Effector memory CD8-positive, alpha-beta T cell (primary cell): ENCODE results near the gene ACAD8.

Source experiments
- ATAC-seq: fragments of 150-1000 bp; cut with Tn5 transposase; replicated peaks from 2 replicates; pipeline ENCODE4 v1.10.0; 2021; ENCODE audit warnings: mild to moderate bottlenecking, moderate library complexity
- DNase-seq, 3 experiments: peaks; one replicate each; pipeline ENCODE4 v3.0.0; 2021
- H3K27ac Mint-ChIP-seq, 2 donors: one replicate each; pipeline ENCODE4 v1.8.0; 2022; ENCODE audit warnings: mild to moderate bottlenecking in 2 of 2, mixed read lengths in 2 of 2, moderate library complexity in 2 of 2
- H3K27me3 Mint-ChIP-seq, 2 donors: one replicate each; pipeline ENCODE4 v1.8.0; 2022; ENCODE audit warnings: mixed read lengths in 2 of 2
- H3K36me3 Mint-ChIP-seq: one replicate; pipeline ENCODE4 v1.8.0; 2022; ENCODE audit warnings: mild to moderate bottlenecking, moderate library complexity, mixed read lengths; ENCODE audit not compliant: insufficient read depth
- H3K4me1 Mint-ChIP-seq, 2 donors: one replicate each; pipeline ENCODE4 v1.8.0; 2022; ENCODE audit warnings: low read depth in 2 of 2, mixed read lengths in 2 of 2
- H3K4me3 Mint-ChIP-seq, 2 donors: one replicate each; pipeline ENCODE4 v1.8.0; 2022; ENCODE audit warnings: mild to moderate bottlenecking in 2 of 2, mixed read lengths in 2 of 2, moderate library complexity in 2 of 2
- H3K9me3 Mint-ChIP-seq, 2 donors: one replicate each; pipeline ENCODE4 v1.8.0; 2022; ENCODE audit warnings: mixed read lengths in 2 of 2

Gene ACAD8

GRCh38 chr11:134293119-134294113 lies 40.0 kb downstream of the ACAD8 start:
- no peaks in the 10 kb centered on the region for H3K36me3 Mint-ChIP-seq
- peaks cover 0 to 11% of the 10 kb centered on the region in 2 donors for H3K27me3 Mint-ChIP-seq
- no peaks in the 10 kb centered on the region for H3K9me3 Mint-ChIP-seq
- H3K4me3 Mint-ChIP-seq: no peak overlapping the region
- no peak overlapping the region for H3K27ac Mint-ChIP-seq
- ATAC-seq (no peak), DNase-seq (no peak)
- H3K4me1 Mint-ChIP-seq: no peaks in the 10 kb centered on the region

GRCh38 chr11:134294664-134295063 lies 41.3 kb downstream of the ACAD8 start:
- Mint-ChIP-seq H3K27me3 (peaks cover 0 to 10% of the 10 kb centered on the region in 2 donors), H3K36me3 (no peaks in the 10 kb centered on the region), H3K27ac (no peak overlapping the region), H3K4me1 (no peaks in the 10 kb centered on the region), H3K4me3 (no peak overlapping the region), H3K9me3 (no peaks in the 10 kb centered on the region)
- no peak for ATAC-seq
- no peak for DNase-seq

- H3K4me1 Mint-ChIP-seq: no peaks in the 10 kb centered on the region
- no peak overlapping the region for H3K4me3 Mint-ChIP-seq
- ATAC-seq (no peak), DNase-seq (no peak)
- peaks cover 13 to 26% of the 10 kb centered on the region in 2 donors for H3K27me3 Mint-ChIP-seq
- peaks cover 0 to 2% of the 10 kb centered on the region in 2 donors for H3K9me3 Mint-ChIP-seq
- H3K27ac Mint-ChIP-seq: no peak overlapping the region
- H3K36me3 Mint-ChIP-seq: peaks cover 3% of the 10 kb centered on the region
Measured at GRCh38 chr11:134312223-134312622, 58.9 kb downstream of the ACAD8 start.

GRCh38 chr11:134312807-134313206 lies 59.4 kb downstream of the ACAD8 start:
- Mint-ChIP-seq H3K9me3 (peaks cover 2% of the 10 kb centered on the region in 2 donors), H3K4me3 (no peak overlapping the region), H3K4me1 (no peaks in the 10 kb centered on the region), H3K36me3 (peaks cover 3% of the 10 kb centered on the region), H3K27me3 (peaks cover 14 to 26% of the 10 kb centered on the region in 2 donors), H3K27ac (no peak overlapping the region)
- DNase-seq: no peak
- ATAC-seq: no peak

GRCh38 chr11:134313379-134313778 lies 60.0 kb downstream of the ACAD8 start:
- Mint-ChIP-seq H3K4me3 (no peak overlapping the region), H3K27ac (no peak overlapping the region), H3K9me3 (peaks cover 2 to 6% of the 10 kb centered on the region in 2 donors), H3K27me3 (peaks cover 17 to 30% of the 10 kb centered on the region in 2 donors), H3K36me3 (peaks cover 3% of the 10 kb centered on the region), H3K4me1 (no peaks in the 10 kb centered on the region)
- DNase-seq (no peak), ATAC-seq (no peak)

- H3K27me3 Mint-ChIP-seq: peaks cover 17 to 36% of the 10 kb centered on the region in 2 donors
- DNase-seq (no peak), ATAC-seq (no peak)
- no peaks in the 10 kb centered on the region for H3K36me3 Mint-ChIP-seq
- H3K9me3 Mint-ChIP-seq: peaks cover 2 to 6% of the 10 kb centered on the region in 2 donors
- no peak overlapping the region for H3K4me3 Mint-ChIP-seq
- H3K4me1 Mint-ChIP-seq: no peaks in the 10 kb centered on the region
- H3K27ac Mint-ChIP-seq: no peak overlapping the region
Measured at GRCh38 chr11:134313821-134314607, 60.6 kb downstream of the ACAD8 start.
